GM13976 (cell line): ENCODE measurements around the gene VGF.

Experiments used
- DNase-seq: peaks from one replicate; pipeline ENCODE4 v3.0.0; 2012; ENCODE audit warnings: low spot score
- CTCF ChIP-seq: IDR thresholded peaks from 2 replicates; pipeline ENCODE4 v1.5.1; 2012; ENCODE audit warnings: borderline replicate concordance, mild to moderate bottlenecking; ENCODE audit not compliant: insufficient read depth; ENCODE audit errors: extremely low read depth, missing control alignments, control extremely low read depth
- in situ Hi-C: fragments of 300-500 bp; cut with MboI; formaldehyde crosslinking; loops from one replicate; pipeline ENCODE4 v1.12.0; 2022; ENCODE audit warnings: low sequenced_read_pairs, mixed read lengths, inconsistent platforms; ENCODE audit not compliant: unreplicated experiment

VGF gene

GRCh38 chr7:101186194-101186593 is 20.8 kb upstream of the VGF start:
- no peak for TF ChIP-seq CTCF
- in situ Hi-C loops, result no loop called here
- DNase-seq, result no peak

GRCh38 chr7:101185258-101185839 is 20.0 kb upstream of the VGF start:
- no peak for DNase-seq
- no peak for TF ChIP-seq CTCF
- in situ Hi-C loops, result no loop called here

- no peak for TF ChIP-seq CTCF
- DNase-seq, result no peak
Observed at GRCh38 chr7:101180130-101180755, 14.9 kb upstream of the VGF start, which contains the start of gene NAT16. TSS of gene NAT16 (minus strand) at chr7:101180293. CDS start at chr7:101174807, 5,486 bp downstream.

GRCh38 chr7:101179713-101180112 is 14.3 kb upstream of the VGF start:
- in situ Hi-C loops, result no loop called here
- TF ChIP-seq CTCF, result no peak
- DNase-seq, result no peak

More at GRCh38 chr7:101180130-101180755, 14.9 kb upstream of the VGF start, which contains the start of gene NAT16:
- in situ Hi-C loops, result no loop called here

GRCh38 chr7:101179117-101179516 is 13.7 kb upstream of the VGF start:
- in situ Hi-C loops, result no loop called here
- no peak for TF ChIP-seq CTCF
- DNase-seq, result no peak

GRCh38 chr7:101177644-101178043 is 12.3 kb upstream of the VGF start:
- no peak for TF ChIP-seq CTCF
- in situ Hi-C loops, result no loop called here
- no peak for DNase-seq
